Stimulated activated naive CD8-positive, alpha-beta T cell treated with anti-CD3 and anti-CD28 coated beads, Interleukin-15, amount 100 ng/mL, for 72 hours (primary cell): ENCODE measurements around the gene NR1D2.

ENCODE experiments used
- ATAC-seq: fragments of 150-1000 bp; cut with Tn5 transposase; 2 replicates; pipeline ENCODE4 v1.10.0; 2021; ENCODE audit warnings: mild to moderate bottlenecking, moderate library complexity
- DNase-seq, 2 donors: peaks; one replicate each; pipeline ENCODE4 v3.0.0; 2021 to 2022
- H3K27ac Mint-ChIP-seq, 2 donors: one replicate each; pipeline ENCODE4 v1.8.0; 2022; ENCODE audit warnings: mild to moderate bottlenecking in 2 of 2, mixed read lengths in 2 of 2, moderate library complexity in 2 of 2
- H3K27me3 Mint-ChIP-seq: one replicate; pipeline ENCODE4 v1.8.0; 2022; ENCODE audit warnings: mixed read lengths
- H3K4me1 Mint-ChIP-seq: one replicate; pipeline ENCODE4 v1.8.0; 2022; ENCODE audit warnings: mild to moderate bottlenecking, mixed read lengths
- H3K4me3 Mint-ChIP-seq, 2 donors: one replicate each; pipeline ENCODE4 v1.8.0; 2022; ENCODE audit warnings: mild to moderate bottlenecking in 2 of 2, mixed read lengths in 2 of 2, moderate library complexity in 1 of 2
- H3K9me3 Mint-ChIP-seq, 2 donors: one replicate each; pipeline ENCODE4 v1.8.0; 2022; ENCODE audit warnings: mixed read lengths in 2 of 2

The NR1D2 gene

DNA sequence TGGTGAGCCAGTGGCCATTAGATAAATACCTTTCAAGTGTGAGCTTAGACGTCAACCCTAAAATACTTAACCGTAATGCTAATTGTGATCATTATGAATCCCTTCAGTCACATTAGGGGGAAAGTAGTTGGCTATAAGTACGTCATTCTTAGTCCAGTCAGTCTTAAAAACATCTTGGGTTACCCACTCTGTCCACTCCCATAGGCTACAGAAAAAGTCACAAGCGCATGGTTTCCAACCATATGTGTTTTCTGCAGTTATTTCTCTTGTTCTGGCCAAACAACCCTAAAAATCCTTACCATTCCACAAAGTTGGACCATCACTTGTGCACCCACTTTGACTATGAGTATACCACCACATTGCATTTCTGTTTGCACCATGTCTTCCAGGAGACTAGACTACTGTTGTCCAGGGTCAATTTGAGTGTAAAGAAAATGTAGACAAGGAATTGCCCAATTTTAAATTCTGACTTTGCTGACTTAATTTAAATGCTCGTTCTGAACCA, 24.9 kb upstream of the NR1D2 start:
- no peak for ATAC-seq
- H3K4me1 Mint-ChIP-seq, result peaks cover 44% of the 10 kb centered on the region
- H3K9me3 Mint-ChIP-seq, result no peaks in the 10 kb centered on the region
- DNase-seq, result no peak
- peak overlapping the region; percentile 13 to 96 for H3K4me3 Mint-ChIP-seq
- H3K27me3 Mint-ChIP-seq, result no peaks in the 10 kb centered on the region
- no peak overlapping the region for H3K27ac Mint-ChIP-seq

DNA sequence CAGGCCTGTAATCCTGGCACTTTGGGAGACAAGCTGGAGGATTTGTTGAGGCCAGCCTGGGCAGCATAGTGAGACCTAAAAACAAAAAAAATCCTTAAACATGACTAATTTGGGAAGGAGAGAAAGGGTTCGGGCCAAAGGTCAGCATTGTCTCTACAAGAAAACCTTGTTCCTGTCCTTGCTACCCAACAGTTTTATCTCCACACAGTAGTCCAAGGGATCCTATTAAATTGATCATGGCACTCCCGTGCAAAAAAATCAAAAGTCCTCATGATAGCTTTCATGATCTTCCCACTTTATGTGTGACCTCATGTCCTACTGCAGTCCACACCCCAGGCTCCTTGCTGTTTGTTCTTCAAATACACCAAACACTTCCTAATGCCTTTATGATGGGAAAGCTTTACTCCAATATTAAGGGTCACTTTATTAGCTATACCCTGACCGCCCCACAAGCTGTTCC, 24.0 kb upstream of the NR1D2 start:
- H3K27me3 Mint-ChIP-seq, result no peaks in the 10 kb centered on the region
- DNase-seq (no peak), ATAC-seq (no peak)
- H3K4me1 Mint-ChIP-seq, result peaks cover 35% of the 10 kb centered on the region
- no peak overlapping the region for H3K27ac Mint-ChIP-seq
- no peak overlapping the region for H3K4me3 Mint-ChIP-seq
- H3K9me3 Mint-ChIP-seq, result no peaks in the 10 kb centered on the region

DNA sequence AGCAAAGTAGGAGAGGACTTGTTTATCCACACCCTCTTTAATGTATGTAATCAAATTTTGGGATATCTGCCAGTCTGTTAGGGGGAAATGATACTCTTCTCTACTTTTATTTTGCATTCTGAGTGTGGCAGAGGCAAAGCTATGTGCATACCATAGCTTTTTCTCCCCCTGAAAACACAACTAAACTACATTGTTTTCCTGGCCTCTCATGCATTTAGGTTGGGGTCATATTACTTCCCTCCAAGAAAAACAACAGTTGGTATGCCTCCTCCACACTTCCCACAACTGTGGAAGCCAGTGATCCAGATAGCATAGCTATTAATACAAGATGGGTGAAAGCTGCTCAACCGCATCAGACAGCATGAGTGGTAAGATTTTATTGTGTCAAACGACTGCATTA, 21.3 kb upstream of the NR1D2 start:
- ATAC-seq, result no peak
- Mint-ChIP-seq H3K4me1 (peaks cover 18% of the 10 kb centered on the region), H3K27ac (no peak overlapping the region), H3K9me3 (no peaks in the 10 kb centered on the region), H3K4me3 (no peak overlapping the region), H3K27me3 (no peaks in the 10 kb centered on the region)
- no peak for DNase-seq

DNA sequence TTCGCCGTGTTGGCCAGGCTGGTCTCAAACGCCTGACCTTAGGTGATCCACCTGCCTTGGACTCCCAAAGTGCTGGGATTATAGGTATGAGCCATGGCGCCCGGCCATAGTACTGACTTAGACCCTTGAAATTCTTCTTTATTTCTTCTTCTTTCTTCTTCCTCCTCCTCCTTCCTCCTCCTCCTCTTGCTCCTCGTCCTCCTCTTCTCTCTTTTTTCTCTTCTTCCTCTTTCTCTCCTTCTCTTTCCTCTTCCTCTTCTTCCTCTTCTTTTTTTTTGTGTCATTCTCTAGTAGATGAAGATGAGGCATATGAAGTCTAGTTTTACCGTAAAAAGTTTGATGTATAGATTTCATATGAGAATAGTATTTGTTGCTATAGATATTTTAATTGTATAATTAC, 18.8 kb upstream of the NR1D2 start:
- Mint-ChIP-seq H3K4me1 (no peaks in the 10 kb centered on the region), H3K9me3 (no peaks in the 10 kb centered on the region), H3K4me3 (no peak overlapping the region), H3K27ac (no peak overlapping the region), H3K27me3 (no peaks in the 10 kb centered on the region)
- ATAC-seq (no peak), DNase-seq (no peak)

DNA sequence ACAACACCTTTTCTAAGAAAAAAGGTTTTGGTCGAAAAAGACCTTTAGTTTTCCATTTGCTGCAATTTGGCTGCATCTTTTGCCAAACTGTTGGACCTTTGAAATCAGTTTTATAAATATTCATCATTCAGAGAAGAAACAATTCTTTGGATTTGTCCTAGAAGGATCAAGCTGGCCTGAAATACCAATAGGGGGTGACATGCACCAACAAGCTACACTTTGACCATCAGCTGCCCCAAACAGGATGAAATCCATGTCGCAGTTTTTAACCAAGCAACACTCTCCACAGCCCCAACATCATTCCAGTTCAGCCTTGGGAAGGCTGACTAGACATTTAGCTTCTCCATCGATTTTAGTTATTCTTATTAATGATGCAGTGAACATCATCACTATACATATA, 18.4 kb upstream of the NR1D2 start:
- H3K27me3 Mint-ChIP-seq, result no peaks in the 10 kb centered on the region

DNA sequence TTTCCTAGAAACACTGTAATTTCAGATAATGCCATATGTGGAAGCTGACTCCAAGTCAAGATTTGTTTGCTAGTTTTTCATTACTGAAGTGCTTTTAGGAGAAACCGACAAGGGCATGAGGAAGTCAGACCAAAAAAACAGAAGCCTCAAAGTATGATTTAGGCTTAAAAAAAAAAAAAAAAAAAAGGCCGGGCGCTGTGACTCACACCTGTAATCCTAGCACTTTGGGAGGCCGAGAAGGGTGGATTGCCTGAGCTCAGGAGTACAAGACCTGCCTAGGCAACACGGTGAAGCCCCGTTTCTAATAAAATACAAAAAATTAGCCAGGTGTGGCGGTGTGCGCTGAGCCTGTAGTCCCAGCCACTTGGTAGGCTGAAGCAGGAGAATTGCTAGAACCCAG, 16.6 kb upstream of the NR1D2 start:
- no peaks in the 10 kb centered on the region for H3K4me1 Mint-ChIP-seq
- H3K27ac Mint-ChIP-seq, result peak overlapping the region in 1 of 2 donors; percentile 61
- no peak overlapping the region for H3K4me3 Mint-ChIP-seq
- no peaks in the 10 kb centered on the region for H3K27me3 Mint-ChIP-seq
- DNase-seq (no peak), ATAC-seq (no peak)
- no peaks in the 10 kb centered on the region for H3K9me3 Mint-ChIP-seq

More for the DNA sequence above, 18.4 kb upstream of the NR1D2 start:
- DNase-seq (no peak), ATAC-seq (no peak)
- H3K4me3 Mint-ChIP-seq, result no peak overlapping the region
- no peaks in the 10 kb centered on the region for H3K4me1 Mint-ChIP-seq
- no peaks in the 10 kb centered on the region for H3K9me3 Mint-ChIP-seq
- H3K27ac Mint-ChIP-seq, result no peak overlapping the region

DNA sequence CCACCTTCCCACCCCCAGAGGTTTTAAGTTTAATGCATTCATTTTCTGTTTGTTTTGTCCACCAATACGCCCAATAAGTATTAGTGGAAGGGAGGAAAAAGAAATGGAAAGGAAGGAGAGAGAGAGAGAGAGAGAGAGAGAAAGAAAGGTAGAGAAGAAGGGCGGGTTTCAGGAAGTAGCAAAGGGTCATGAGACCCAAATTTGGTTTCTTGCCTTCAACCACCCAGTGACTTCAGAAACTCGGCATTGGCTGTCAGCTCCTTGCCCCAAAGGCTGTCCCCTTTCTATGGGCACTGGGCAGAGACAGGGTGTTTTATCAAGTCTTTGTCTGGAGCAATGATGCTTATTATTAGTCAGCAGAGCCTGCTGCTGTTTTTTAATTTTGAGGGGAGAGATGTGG, 13.5 kb upstream of the NR1D2 start:
- no peak for DNase-seq
- ATAC-seq, result no peak
- Mint-ChIP-seq H3K4me1 (no peaks in the 10 kb centered on the region), H3K27me3 (peaks cover 2% of the 10 kb centered on the region), H3K4me3 (peak overlapping the region in 1 of 2 donors; percentile 24), H3K9me3 (no peaks in the 10 kb centered on the region), H3K27ac (no peak overlapping the region)

DNA sequence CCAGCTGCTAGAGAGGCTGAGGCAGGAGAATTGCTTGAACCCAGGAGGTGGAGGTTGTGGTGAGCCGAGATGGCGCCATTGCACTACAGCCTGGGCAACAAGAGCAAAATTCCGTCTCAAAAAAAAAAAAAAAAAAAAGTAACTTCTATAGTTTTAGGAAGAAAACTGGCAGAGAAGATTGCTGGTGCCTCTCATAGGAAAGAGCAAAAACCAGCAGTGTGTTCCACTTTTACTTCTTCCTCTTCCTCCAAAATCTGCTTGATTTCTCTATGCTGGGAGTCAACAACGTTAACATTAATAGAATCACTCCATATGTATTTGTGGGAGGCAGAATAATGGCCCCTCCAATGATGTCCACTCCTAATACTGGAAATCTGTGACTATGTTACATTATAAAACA, 12.5 kb upstream of the NR1D2 start:
- Mint-ChIP-seq H3K27me3 (peaks cover 8% of the 10 kb centered on the region), H3K27ac (no peak overlapping the region), H3K4me3 (no peak overlapping the region), H3K4me1 (no peaks in the 10 kb centered on the region), H3K9me3 (no peaks in the 10 kb centered on the region)
- DNase-seq (no peak), ATAC-seq (no peak)

DNA sequence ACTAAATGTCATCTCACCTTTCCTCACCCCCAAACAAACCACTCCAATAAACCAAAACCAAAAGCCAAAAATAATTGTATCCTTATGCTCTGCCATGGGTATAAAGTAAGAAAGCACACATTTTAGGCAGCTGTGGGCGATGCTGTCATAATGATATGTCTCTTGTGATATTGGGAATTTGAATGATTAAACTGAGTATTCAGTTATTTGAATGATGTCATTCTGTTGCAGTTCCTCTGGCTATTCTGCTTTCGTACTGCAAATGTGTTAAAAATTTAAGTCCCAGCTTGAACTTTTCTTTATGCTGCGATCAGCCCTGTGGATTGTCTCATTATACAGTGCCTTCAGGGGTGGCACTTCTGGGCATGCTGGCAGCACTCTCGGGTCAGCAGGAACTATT, 10.8 kb upstream of the NR1D2 start:
- Mint-ChIP-seq H3K4me1 (no peaks in the 10 kb centered on the region), H3K9me3 (no peaks in the 10 kb centered on the region)

DNA sequence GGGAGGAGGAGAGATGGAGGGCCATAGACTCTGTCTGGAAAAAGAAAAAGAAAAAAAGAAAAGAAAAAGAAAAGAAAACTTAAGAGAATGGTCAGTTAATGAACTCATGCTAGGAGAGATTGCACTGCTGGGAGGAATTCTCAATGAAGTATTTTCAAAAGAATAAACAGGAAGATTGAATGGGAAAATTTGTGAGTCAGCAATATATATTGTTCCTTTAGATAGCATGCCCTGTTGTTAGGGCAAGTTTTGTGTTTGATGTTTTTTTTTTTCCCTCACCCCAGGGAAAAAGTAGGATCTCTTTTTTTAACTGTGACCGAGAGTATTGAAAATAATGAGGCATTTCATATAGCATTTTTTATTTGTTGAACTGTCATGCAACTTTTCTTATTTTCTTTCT, 7.8 kb upstream of the NR1D2 start:
- no peak for ATAC-seq
- H3K4me3 Mint-ChIP-seq, result no peak overlapping the region
- no peak for DNase-seq
- H3K4me1 Mint-ChIP-seq, result no peaks in the 10 kb centered on the region
- H3K9me3 Mint-ChIP-seq, result no peaks in the 10 kb centered on the region
- no peak overlapping the region for H3K27ac Mint-ChIP-seq
- H3K27me3 Mint-ChIP-seq, result peaks cover 8% of the 10 kb centered on the region

More for the DNA sequence above, 10.8 kb upstream of the NR1D2 start:
- Mint-ChIP-seq H3K27ac (no peak overlapping the region), H3K4me3 (no peak overlapping the region), H3K27me3 (peaks cover 8% of the 10 kb centered on the region)
- DNase-seq (no peak), ATAC-seq (no peak)

DNA sequence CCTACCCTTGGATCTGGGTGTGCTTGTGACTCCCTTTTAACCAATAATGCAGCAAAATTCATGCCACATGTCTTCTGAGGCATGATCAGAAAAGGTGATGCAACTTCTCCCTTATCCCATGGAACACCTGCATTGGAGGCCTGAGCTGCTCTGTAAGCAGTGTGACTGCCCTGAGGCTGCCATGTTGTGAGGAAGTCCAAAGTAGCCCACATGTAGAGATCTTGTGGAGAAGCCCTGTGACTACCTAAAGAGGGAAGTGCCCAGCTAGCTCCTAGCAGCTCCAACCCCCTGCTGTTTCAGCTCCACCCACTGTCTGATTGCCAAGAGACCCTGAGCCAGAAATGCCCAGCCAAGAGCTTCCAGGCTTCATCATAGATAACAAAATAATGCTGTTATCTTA, 6.4 kb upstream of the NR1D2 start:
- H3K9me3 Mint-ChIP-seq, result no peaks in the 10 kb centered on the region
- DNase-seq (no peak), ATAC-seq (no peak)
- no peak overlapping the region for H3K4me3 Mint-ChIP-seq
- no peak overlapping the region for H3K27ac Mint-ChIP-seq
- H3K27me3 Mint-ChIP-seq, result peaks cover 20% of the 10 kb centered on the region
- H3K4me1 Mint-ChIP-seq, result peaks cover under 1% of the 10 kb centered on the region

DNA sequence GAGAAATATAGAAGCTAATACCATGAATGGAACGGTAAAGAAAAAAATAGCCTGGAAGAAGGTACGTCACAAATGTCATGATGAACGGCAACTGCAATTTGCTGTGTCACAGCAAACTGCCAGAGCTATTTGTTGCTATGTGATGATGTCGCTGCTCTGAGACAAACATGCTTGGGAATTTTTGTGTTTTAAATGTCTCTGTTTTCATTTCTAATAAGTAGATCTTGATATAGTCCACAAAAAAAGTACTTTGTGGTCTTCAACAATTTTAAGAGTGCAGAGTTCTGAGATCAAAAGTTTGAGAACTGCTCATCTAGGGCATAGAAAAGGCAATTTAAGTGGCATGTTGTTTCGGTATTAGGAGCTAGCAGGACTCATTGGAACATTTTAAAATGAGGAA, 4.3 kb upstream of the NR1D2 start:
- Mint-ChIP-seq H3K27ac (no peak overlapping the region), H3K4me1 (peaks cover 11% of the 10 kb centered on the region), H3K9me3 (no peaks in the 10 kb centered on the region), H3K4me3 (no peak overlapping the region), H3K27me3 (peaks cover 31% of the 10 kb centered on the region)
- ATAC-seq, result no peak
- no peak for DNase-seq

DNA sequence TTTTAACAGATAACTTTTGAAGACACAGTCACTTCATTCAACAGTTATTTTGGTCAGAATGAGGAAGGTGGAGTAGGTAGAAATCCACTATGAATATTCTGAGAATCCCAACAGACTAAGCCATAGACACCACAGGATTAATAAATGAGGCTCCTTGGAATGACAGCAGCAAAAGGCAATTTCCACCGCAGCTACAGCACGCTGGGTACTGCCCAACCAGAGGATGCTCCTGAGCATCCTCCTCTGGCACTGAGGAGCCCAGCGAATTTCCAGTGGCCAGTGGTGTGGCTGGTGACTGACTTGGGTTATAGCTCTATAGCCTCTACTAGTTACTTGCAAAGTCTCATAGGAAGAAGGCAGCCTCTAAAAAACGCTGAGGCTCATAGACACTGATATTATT, 3.6 kb upstream of the NR1D2 start:
- Mint-ChIP-seq H3K27ac (no peak overlapping the region), H3K27me3 (peaks cover 31% of the 10 kb centered on the region), H3K4me1 (peaks cover 11% of the 10 kb centered on the region), H3K4me3 (no peak overlapping the region), H3K9me3 (no peaks in the 10 kb centered on the region)
- ATAC-seq (no peak), DNase-seq (no peak)

DNA sequence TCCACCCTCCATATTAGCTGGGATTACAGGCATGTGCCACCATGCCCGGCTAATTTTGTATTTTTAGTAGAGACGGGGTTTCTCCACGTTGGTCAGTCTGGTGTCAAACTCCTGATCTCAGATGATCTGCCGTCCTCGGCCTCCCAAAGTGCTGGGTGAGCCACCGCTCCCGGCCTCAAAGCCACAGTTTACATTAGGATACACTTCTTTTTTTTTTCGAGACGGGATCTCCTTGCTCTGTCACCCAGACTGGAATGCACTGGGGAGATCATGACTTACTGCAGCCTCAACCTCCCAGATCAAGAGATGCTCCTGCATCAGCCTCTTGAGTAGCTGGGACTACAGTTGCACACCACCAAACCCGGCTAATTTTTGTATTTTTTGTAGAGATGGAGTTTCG, 2.5 kb upstream of the NR1D2 start:
- no peak for ATAC-seq
- Mint-ChIP-seq H3K27ac (no peak overlapping the region), H3K4me3 (no peak overlapping the region), H3K27me3 (peaks cover 23% of the 10 kb centered on the region), H3K9me3 (no peaks in the 10 kb centered on the region), H3K4me1 (peaks cover 18% of the 10 kb centered on the region)
- no peak for DNase-seq

DNA sequence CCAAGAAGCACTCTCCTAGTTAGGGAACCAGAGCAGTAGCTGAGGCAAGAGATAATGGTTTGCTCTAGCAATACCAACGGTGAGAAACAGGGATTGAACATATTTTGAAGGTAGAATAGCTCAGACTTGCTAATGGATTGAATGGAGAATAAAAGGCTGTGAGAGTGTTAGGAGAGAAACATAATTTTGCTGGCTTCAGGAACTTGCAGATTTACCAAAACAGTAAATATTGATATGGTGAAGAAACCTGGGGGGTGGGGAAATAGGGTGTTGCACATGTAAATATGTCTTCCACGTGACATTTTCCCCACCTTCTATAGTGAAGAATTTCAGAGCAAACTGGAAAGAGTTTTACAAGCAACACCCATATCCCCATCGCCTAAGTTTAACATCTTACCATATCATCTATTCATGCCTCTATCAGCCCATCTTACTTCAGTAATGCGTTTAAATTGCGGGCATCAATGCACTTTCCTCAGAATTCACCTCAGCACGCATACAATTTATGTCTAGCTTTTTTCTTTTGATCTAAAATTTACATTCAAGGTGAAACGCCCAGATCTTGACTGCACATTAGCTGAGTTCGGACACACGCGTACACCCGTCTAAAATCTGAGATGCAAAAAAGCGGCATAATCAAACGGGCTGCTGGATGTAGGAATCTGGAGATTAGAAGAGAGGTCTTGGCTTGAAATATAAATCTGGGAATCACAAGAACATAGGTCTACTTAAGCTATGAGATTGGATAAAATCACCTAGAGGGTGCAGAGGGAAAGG, 891 bp upstream of the NR1D2 start:
- Mint-ChIP-seq H3K27ac (peak overlapping the region; percentile 86 to 88), H3K9me3 (no peaks in the 10 kb centered on the region), H3K4me1 (peaks cover 31% of the 10 kb centered on the region), H3K27me3 (peaks cover 23% of the 10 kb centered on the region), H3K4me3 (peak overlapping the region; percentile 82 to 92)
- ATAC-seq (no peak), DNase-seq (no peak)

DNA sequence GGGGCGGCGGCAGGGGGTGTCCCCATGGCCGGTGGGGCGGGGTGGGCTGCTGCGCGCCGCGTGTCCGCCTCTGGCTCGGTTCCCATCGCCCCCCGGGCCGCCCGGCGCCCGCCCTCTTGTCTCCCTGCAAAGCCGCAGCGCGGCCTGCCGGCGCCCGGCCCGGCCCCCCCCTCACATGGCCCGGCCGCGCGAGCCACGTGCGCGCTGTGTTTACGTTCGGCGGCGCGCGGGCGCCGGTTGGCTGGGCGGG, 502 bp downstream of the NR1D2 start:
- H3K27ac Mint-ChIP-seq, result peak overlapping the region in 1 of 2 donors; percentile 94
- no peaks in the 10 kb centered on the region for H3K9me3 Mint-ChIP-seq
- ATAC-seq, result no peak
- H3K27me3 Mint-ChIP-seq, result peaks cover 23% of the 10 kb centered on the region
- DNase-seq, result no peak
- H3K4me1 Mint-ChIP-seq, result peaks cover 45% of the 10 kb centered on the region
- peak overlapping the region; percentile 44 to 82 for H3K4me3 Mint-ChIP-seq
